Coronary artery (tissue), 2 donors: ENCODE results near the gene DDX5.
"Not testable (repeated sequence)": the region's sequence is repeated elsewhere in the genome, so short reads cannot be mapped to it uniquely, and the experiment has no call there.

Source experiments
- DNase-seq: peaks from one replicate; pipeline ENCODE4 v3.0.0-alpha.2; 2017; ENCODE audit warnings: low spot score
- H3K27ac ChIP-seq, 2 donors: fragments of 200-600 bp; sonication (generic); one replicate each; pipeline ENCODE4 v1.5.1; 2016 to 2019
- H3K4me3 ChIP-seq: fragments of 200-600 bp; sonication (generic); 2 replicates; pipeline ENCODE4 v1.5.1; 2016; ENCODE audit warnings: mild to moderate bottlenecking, moderate library complexity
- CTCF ChIP-seq: fragments of 200-600 bp; sonication (generic); IDR thresholded peaks from one replicate; pipeline ENCODE4 v1.5.1; 2019; ENCODE audit warnings: antibody characterized with exemption

The DDX5 gene

GRCh38 chr17:64477849-64478248 is 28.2 kb downstream of the DDX5 start:
- Histone ChIP-seq H3K27ac (no peak overlapping the region), H3K4me3 (no peak overlapping the region)
- DNase-seq, result no peak
- TF ChIP-seq CTCF, result no peak

GRCh38 chr17:64472564-64472963 is 33.5 kb downstream of the DDX5 start:
- DNase-seq, result no peak
- H3K4me3 ChIP-seq, result no peak overlapping the region
- no peak for TF ChIP-seq CTCF
- H3K27ac ChIP-seq, result no peak overlapping the region

GRCh38 chr17:64471440-64471839 is 34.6 kb downstream of the DDX5 start:
- H3K4me3 ChIP-seq, result no peak overlapping the region
- TF ChIP-seq CTCF, result no peak
- DNase-seq, result no peak

GRCh38 chr17:64470625-64471024 is 35.5 kb downstream of the DDX5 start:
- Histone ChIP-seq H3K27ac (no peak overlapping the region), H3K4me3 (no peak overlapping the region)
- no peak for DNase-seq
- TF ChIP-seq CTCF, result no peak

More at GRCh38 chr17:64471440-64471839, 34.6 kb downstream of the DDX5 start:
- H3K27ac ChIP-seq, result no peak overlapping the region

- H3K4me3 ChIP-seq, H3K27ac ChIP-seq, DNase-seq: not testable (repeated sequence)
Measured at GRCh38 chr17:64466834-64467233, 39.3 kb downstream of the DDX5 start.

- H3K4me3 ChIP-seq, result no peak overlapping the region
- TF ChIP-seq CTCF, result no peak
- DNase-seq, result no peak
- no peak overlapping the region for H3K27ac ChIP-seq
Measured at GRCh38 chr17:64466019-64466735, 39.9 kb downstream of the DDX5 start.

- no peak for DNase-seq
- no peak for TF ChIP-seq CTCF
- no peak overlapping the region for H3K27ac ChIP-seq
- H3K4me3 ChIP-seq, result no peak overlapping the region
Measured at GRCh38 chr17:64461788-64462187, 44.3 kb downstream of the DDX5 start.
